HepG2 (cell line): ENCODE results near the gene NATD1. TPM values are rescaled to one million over a fixed set of nuclear protein-coding genes. Genes with fewer than 3 reads are reported as not detected.

Source experiments
- DNMT1 ChIP-seq: sonication (generic); formaldehyde crosslinking; IDR thresholded peaks from 2 replicates; pipeline ENCODE4 v1.5.1; 2020; ENCODE audit warnings: mild to moderate bottlenecking, missing genetic modification reagents
- FOXA3 ChIP-seq: IDR thresholded peaks from 2 replicates; pipeline ENCODE4 v1.6.1; 2016; ENCODE audit warnings: missing genetic modification reagents, missing compliant biosample characterization
- FOXK2 ChIP-seq: fragments of 450-650 bp; IDR thresholded peaks from 2 replicates; pipeline ENCODE4 v1.6.1; 2016
- HINFP ChIP-seq: sonication (generic); formaldehyde crosslinking; IDR thresholded peaks from 2 replicates; pipeline ENCODE4 v1.4.0; 2020; ENCODE audit warnings: low read depth, mild to moderate bottlenecking, missing genetic modification reagents
- IRF1 ChIP-seq: sonication (generic); formaldehyde crosslinking; IDR thresholded peaks from 2 replicates; pipeline ENCODE4 v1.4.0; 2020; ENCODE audit warnings: low read depth, mild to moderate bottlenecking, missing genetic modification reagents
- POLR2AphosphoS5 ChIP-seq: IDR thresholded peaks from 2 replicates; pipeline ENCODE4 v1.6.1; 2012; ENCODE audit warnings: low read depth, low read length
- ZNF121 ChIP-seq: sonication (generic); formaldehyde crosslinking; IDR thresholded peaks from 2 replicates; pipeline ENCODE4 v1.5.0; 2020; ENCODE audit warnings: mild to moderate bottlenecking, missing genetic modification reagents
- ZNF687 ChIP-seq: sonication (generic); formaldehyde crosslinking; IDR thresholded peaks from 2 replicates; pipeline ENCODE4 v1.5.1; 2020; ENCODE audit warnings: mild to moderate bottlenecking, missing genetic modification reagents, moderate library complexity
- ZNF879 ChIP-seq: sonication (generic); formaldehyde crosslinking; IDR thresholded peaks from 2 replicates; pipeline ENCODE4 v1.8.1; 2023; ENCODE audit warnings: missing genetic modification reagents
- ZSCAN21 ChIP-seq: sonication (generic); formaldehyde crosslinking; IDR thresholded peaks from 2 replicates; pipeline ENCODE4 v1.8.0; 2022; ENCODE audit warnings: mild to moderate bottlenecking, missing genetic modification reagents, moderate library complexity, borderline replicate concordance
- polyA plus RNA-seq, 8 experiments: library from polyadenylated mRNA; depleted of rRNA in 3 of 8; stranded (reverse) in 7 of 8; unstranded in 1 of 8; fragments of >200 nt; fragmentation: Illumina TruSeq in 4 of 8; extraction: Trizol in 4 of 8; gene quantifications; 2 replicates each; pipeline versions ENCODE4 v1.2.1 to v1.2.3, GENCODE V29; 2011 to 2016; ENCODE audit warnings: low read depth in 4 of 8, missing spikeins in 1 of 8, mixed read lengths in 1 of 8; ENCODE audit not compliant: insufficient read depth in 1 of 8
- total RNA-seq, 5 experiments: library from RNA; depleted of rRNA; stranded (reverse); fragments of >200 nt; fragmentation: Illumina TruSeq; extraction: Trizol; gene quantifications; 2 replicates each; pipeline ENCODE4 v1.2.3, GENCODE V29; 2016; ENCODE audit warnings: low read depth in 1 of 5

Gene NATD1
- total and polyA plus RNA-seq, 2 of the 13 experiments (the other 11 are each of a cell fraction or from before 2014, with no cell fraction given), result 0.31 to 2.3 TPM

GRCh38 chr17:21284319-21285163 lies 31.3 kb upstream of the NATD1 start, which contains the start of gene MAP2K3 (continued):
- TF ChIP-seq ZSCAN21 (CRISPR knock-in tag) (peak; percentile 72; the same call in 1 of the 2 replicates), FOXA3 (0 out of 2 replicates have a peak, but pooled peaks have one; percentile 22), ZNF687 (CRISPR knock-in tag) (peak; percentile 64), POLR2AphosphoS5 (peak; percentile 88), ZNF879 (0 out of 2 replicates have a peak, but pooled peaks have one; percentile 52), IRF1 (CRISPR knock-in tag) (no peak), FOXK2 (peak; percentile 60; the same call in 1 of the 2 replicates), DNMT1 (peak; percentile 71; the same call in 1 of the 2 replicates), ZNF121 (CRISPR knock-in tag) (no peak; the same call in 1 of the 2 replicates), HINFP (0 out of 2 replicates have a peak, but pooled peaks have one; percentile 55)
